HL-60/S4 treated with retinoic acid at 250 ng/mL for 4 days and 3 days (cell line): ENCODE measurements around the gene SUSD1.
"Not testable (repeated sequence)": the region's sequence is repeated elsewhere in the genome, so short reads cannot be mapped to it uniquely, and the experiment has no call there.

ENCODE experiments used
- in situ Hi-C: fragments of 300-500 bp; cut with MboI; formaldehyde crosslinking; loops from 2 replicates; pipeline ENCODE4 v1.7.0; 2022; ENCODE audit warnings: low sequenced_read_pairs

Gene SUSD1

GRCh38 chr9:112174965-112175795 is at the start of gene SUSD1:
Gene SUSD1 (minus strand): TSS chr9:112175297. CDS start chr9:112175235, 62 bp downstream.
- in situ Hi-C loops = no loop called here

GRCh38 chr9:112224401-112225289 is 49.5 kb upstream of the SUSD1 start:
- in situ Hi-C loops = no loop called here

- in situ Hi-C loops = no loop called here
Observed at GRCh38 chr9:112218908-112219307, 43.8 kb upstream of the SUSD1 start.

GRCh38 chr9:112212926-112213325 is 37.8 kb upstream of the SUSD1 start:
- in situ Hi-C loops = no loop called here

- in situ Hi-C loops = no loop called here
Observed at GRCh38 chr9:112207451-112207850, 32.4 kb upstream of the SUSD1 start.

- in situ Hi-C loops = no loop called here
Observed at GRCh38 chr9:112203536-112203935, 28.4 kb upstream of the SUSD1 start.

GRCh38 chr9:112200711-112201110 is 25.6 kb upstream of the SUSD1 start:
- in situ Hi-C loops = no loop called here

GRCh38 chr9:112198646-112199045 is 23.5 kb upstream of the SUSD1 start:
- in situ Hi-C loops = no loop called here

GRCh38 chr9:112194969-112195431 is 19.9 kb upstream of the SUSD1 start:
- in situ Hi-C loops = no loop called here

GRCh38 chr9:112193572-112194288 is 18.6 kb upstream of the SUSD1 start:
- in situ Hi-C loops = no loop called here

GRCh38 chr9:112190320-112190719 is 15.2 kb upstream of the SUSD1 start:
- in situ Hi-C loops = not testable (repeated sequence)

GRCh38 chr9:112188884-112189283 is 13.8 kb upstream of the SUSD1 start:
- in situ Hi-C loops = no loop called here

- in situ Hi-C loops = no loop called here
Observed at GRCh38 chr9:112187404-112187803, 12.3 kb upstream of the SUSD1 start.

GRCh38 chr9:112186695-112187094 is 11.6 kb upstream of the SUSD1 start:
- in situ Hi-C loops = no loop called here

- in situ Hi-C loops = no loop called here
Observed at GRCh38 chr9:112184946-112185345, 9.8 kb upstream of the SUSD1 start.

GRCh38 chr9:112184221-112184620 is 9.1 kb upstream of the SUSD1 start:
- in situ Hi-C loops = no loop called here

- in situ Hi-C loops = no loop called here
Observed at GRCh38 chr9:112180387-112180881, 5.3 kb upstream of the SUSD1 start.

- in situ Hi-C loops = no loop called here
Observed at GRCh38 chr9:112179816-112180215, 4.7 kb upstream of the SUSD1 start.

GRCh38 chr9:112176524-112176923 is 1.4 kb upstream of the SUSD1 start:
- in situ Hi-C loops = no loop called here

- in situ Hi-C loops = no loop called here
Observed at GRCh38 chr9:112175796-112176315, 759 bp upstream of the SUSD1 start.
